Measurements from ENCODE around the gene CLNS1A.
"Not testable (repeated sequence)": the region's sequence is repeated elsewhere in the genome, so short reads cannot be mapped to it uniquely, and the experiment has no call there.

Gene CLNS1A

DNA sequence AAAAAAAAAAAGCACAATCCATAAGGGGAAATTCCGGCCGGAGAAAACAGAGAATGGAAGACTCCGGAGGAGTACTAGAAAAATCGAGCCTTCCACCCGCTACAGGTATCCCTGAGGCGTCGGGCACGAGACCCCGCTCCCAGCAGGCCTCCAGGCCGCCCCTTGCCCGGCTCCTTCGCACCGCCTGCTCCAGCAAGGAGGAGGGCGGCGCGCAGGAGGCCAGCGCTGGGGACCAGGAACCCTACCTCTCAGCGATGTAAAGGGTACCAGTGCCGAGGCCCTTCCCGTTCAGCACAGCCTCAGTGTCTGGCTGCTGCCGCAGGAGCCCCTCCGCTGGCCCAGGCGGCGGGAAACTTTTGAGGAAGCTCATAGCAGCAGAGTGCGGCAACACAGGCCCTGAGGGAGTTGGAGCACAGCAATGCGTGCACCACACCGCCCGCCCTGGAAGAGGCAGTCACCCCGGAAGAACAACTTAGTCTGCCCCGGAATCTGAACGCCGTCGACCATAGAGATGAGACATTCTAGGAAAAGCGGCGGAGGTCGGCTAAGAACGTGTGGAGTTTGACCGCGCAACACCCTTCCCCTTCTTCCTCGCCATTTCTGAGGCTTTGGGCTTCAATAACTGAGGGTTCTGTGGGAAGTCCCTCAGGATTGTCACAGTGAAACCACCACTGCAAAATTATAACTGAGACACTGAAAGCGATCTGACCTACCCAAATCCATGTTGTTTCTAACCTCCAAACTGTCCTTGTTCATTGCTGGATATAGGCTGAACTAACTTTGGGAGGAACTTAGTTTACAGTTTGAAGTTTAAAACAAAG lies at the start of gene CLNS1A:
Gene CLNS1A (minus strand): TSS at position 450 of the 821 bp plus-strand sequence. CDS start 80 bp downstream, at position 370.
- DNase-seq (ENCODE audit: low read depth) = peak; percentile 53

- DNase-seq (ENCODE audit: low read depth) = no peak
These were observed 49.5 kb upstream of the CLNS1A start for GRCh38 chr11:77687088-77687487.

GRCh38 chr11:77677138-77677537 lies 39.5 kb upstream of the CLNS1A start:
- no peak for DNase-seq (ENCODE audit: low read depth)

DNA sequence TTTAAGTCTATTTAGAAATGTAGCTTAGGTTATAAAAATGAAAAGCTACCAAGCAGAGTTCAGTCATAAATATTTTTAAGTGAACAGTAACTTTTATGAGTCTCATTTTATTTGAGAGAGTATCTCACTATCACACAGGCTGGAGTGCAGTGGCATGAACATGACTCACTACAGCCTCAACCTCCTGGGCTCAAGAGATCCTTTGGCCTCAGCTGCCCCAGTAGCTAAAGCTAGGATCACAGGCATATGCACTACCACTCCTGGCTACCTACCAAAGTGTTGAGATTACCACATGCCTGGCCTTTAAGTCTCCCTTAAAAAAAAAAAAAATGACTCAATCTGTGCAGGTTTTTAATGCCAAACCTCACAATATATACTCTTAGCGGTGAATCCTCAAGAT lies 34.7 kb upstream of the CLNS1A start:
- peak; percentile 86 for DNase-seq (ENCODE audit: low read depth)

GRCh38 chr11:77669848-77670511 lies 32.4 kb upstream of the CLNS1A start:
- no peak for DNase-seq (ENCODE audit: low read depth)

- DNase-seq (ENCODE audit: low read depth) = no peak
These were observed 31.2 kb upstream of the CLNS1A start for GRCh38 chr11:77668760-77669159.

GRCh38 chr11:77665240-77665965 lies 27.8 kb upstream of the CLNS1A start:
- no peak for DNase-seq (ENCODE audit: low read depth)

DNA sequence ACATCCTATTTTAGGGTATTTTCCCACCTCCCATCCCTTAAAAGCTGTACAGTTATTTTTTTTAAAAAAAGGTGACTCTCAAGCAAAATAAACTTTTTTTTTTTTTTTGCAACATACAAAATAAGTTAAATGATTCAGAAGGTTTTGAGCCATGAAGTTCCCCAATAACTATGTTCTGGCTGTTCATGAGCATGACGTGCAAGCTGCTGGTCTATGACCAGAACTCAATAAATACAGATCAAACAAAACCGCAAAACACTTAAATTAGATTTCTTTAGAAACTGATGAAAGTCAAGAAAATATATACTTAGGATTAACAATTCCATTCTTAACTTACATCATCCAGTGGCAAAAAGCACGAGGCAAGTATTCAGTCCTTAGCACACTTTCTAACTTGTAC lies 24.1 kb upstream of the CLNS1A start:
- no peak for DNase-seq (ENCODE audit: low read depth)

GRCh38 chr11:77660947-77661346 lies 23.4 kb upstream of the CLNS1A start:
- DNase-seq (ENCODE audit: low read depth) = no peak

GRCh38 chr11:77658213-77659013 lies 20.8 kb upstream of the CLNS1A start:
- peak; percentile 50 for DNase-seq (ENCODE audit: low read depth)

GRCh38 chr11:77656362-77656761 lies 18.8 kb upstream of the CLNS1A start:
- no peak for DNase-seq (ENCODE audit: low read depth)

DNA sequence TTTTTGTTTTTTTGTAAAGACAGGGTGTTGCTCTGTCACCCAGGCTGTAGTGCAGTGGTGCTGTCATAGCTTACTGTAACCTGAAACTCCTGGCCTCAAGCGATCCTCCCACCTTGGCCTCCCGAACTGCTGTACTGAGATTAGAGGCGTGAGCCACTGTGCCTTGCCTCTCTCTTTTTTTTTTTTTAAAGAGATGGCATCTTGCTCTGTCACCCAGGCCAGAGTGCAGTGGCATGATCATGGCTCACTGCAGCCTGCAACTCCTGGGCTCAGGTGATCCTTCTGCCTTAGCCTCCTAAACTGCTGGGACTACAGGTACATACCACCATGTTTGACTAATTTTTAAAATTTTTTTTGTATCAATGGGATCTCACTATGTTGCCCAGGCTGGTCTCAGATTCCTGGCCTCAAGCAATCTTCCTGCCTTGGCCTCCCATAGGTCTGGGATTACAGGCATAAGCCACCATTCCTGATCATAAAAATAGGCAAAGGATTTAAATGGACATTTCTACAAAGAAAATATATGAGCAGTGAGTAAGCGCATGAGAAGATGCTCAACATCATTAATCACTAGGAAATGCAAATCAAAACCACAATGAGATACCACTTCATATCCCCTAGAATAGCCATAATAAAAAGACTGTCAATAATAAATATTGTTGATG lies 17.3 kb upstream of the CLNS1A start:
- DNase-seq (ENCODE audit: low read depth) = no peak

DNA sequence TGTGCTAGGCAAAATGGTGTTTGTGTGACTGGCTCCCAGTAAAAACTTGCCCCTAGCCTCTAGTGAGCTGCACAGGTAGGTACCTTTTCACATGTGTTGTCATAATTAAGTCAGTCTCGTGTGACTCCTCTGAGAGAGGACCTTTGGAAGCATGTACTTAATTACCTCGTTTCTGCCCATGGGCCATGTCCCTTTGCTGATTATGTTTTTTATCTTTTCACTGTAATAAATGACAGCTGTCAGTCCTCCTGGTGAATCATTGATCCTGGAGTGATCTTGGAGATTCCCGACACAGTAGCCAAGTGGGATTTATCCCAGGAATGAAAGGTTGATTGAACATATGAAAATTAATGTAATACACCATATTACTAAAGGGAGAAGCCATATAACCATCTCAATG lies 12.5 kb upstream of the CLNS1A start:
- DNase-seq (ENCODE audit: low read depth) = no peak

- DNase-seq (ENCODE audit: low read depth) = no peak
These were observed 10.2 kb upstream of the CLNS1A start for GRCh38 chr11:77647654-77648305.

GRCh38 chr11:77644887-77645286 lies 7.3 kb upstream of the CLNS1A start:
- no peak for DNase-seq (ENCODE audit: low read depth)

DNA sequence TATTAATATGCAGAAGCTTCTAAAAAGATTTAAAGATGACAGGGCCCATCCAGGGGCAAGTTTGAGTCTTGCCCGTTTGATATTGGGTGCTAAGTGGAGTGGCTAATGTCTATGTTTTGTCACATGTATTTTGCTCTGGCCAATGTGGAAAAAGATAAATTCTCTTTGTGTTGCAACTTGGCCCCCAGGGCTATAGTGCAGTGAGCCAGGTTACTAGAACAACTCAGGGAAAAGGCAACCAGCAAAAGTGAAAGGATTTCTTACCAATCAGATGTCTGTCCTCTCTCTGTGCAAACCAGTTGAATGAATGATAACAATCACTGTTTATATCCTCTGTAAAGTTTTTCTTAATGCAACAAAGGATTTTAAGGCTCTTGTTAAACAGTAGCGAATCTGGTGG lies 4.6 kb upstream of the CLNS1A start:
- DNase-seq (ENCODE audit: low read depth) = no peak

DNA sequence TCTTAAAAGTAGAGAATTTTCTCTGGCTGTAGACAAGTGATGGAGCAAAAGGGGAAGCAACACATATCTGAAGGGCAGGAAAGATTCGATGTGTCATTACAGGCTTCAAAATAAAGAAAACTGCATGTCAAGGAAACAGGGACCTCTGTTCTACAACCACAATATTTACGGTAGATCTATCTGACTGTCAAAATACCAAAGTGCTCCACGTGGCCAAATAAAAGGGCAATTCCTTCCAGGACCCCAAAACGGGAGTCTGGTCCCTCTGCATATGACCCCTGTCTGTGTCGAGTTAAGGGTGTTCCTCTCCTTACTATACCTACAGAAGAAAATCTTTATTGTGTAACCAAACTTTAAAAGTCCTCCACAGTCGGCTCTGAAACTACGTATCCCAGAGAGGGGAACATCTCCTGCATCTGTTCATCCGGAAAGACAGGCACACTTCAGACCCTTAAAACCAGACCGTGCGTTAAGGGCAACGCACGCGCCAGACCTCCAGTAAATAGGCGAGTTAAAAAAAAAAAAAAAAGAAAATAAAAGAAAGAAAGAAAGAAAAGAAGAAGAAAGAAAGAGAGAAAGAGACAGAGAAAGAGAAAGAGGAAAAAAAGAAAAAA lies 756 bp downstream of the CLNS1A start:
- DNase-seq (ENCODE audit: low read depth) = no peak

GRCh38 chr11:77633926-77634325 lies 3.7 kb downstream of the CLNS1A start:
- DNase-seq (ENCODE audit: low read depth) = not testable (repeated sequence)

DNA sequence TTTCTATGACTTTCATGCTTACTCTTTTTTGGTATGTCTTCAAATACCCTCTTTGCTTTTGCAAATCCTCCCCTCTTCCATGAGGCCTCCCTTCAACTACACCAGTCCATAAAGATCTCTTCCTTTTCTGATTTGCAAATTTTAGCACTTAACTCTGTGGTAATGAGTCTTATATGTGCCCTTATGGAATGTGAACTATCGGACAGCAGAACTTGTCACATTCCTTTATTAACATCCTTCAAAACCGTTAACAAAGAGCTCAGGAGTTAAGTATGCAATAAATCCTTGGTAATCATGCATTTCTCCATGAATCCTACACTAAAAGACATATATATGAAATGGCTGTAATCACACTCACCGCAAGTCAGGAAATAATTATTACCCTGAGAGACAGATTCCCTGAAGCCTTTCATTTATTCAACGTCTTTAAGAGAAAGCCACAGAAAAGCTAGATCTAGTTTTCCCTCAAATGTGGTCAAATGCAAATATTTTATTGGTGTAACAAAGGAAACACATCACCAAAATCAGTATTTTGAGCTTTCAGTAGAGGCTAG lies 7.4 kb downstream of the CLNS1A start:
- DNase-seq (ENCODE audit: low read depth) = no peak

- no peak for DNase-seq (ENCODE audit: low read depth)
These were observed 17.9 kb downstream of the CLNS1A start for GRCh38 chr11:77619576-77620198.
